ENCODE data around the gene ELOVL6.
"Not testable (repeated sequence)": the region's sequence is repeated elsewhere in the genome, so short reads cannot be mapped to it uniquely, and the experiment has no call there.

The ELOVL6 gene

GRCh38 chr4:110160618-110161017 lies 37.8 kb downstream of the ELOVL6 start:
- no peak for DNase-seq (ENCODE audit: low read depth)

DNA sequence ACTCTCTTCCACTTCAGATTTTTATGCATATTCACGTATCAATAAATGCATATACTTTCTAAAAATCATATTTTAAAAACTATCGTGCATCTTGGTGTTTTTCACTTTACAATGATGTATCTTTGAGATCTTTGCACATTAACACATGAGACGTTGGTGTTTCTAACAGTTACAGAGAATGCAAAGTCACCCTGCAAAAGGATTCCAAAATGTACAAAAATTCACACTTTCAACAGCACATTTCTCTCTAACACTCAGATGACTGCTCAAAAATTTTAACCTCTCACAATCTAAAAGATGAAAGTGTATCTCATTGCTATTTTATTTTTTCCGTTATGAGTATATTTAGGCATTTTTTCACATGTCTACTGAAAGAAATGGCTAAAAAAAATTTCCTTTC lies 38.9 kb downstream of the ELOVL6 start:
- DNase-seq (ENCODE audit: low read depth): no peak

GRCh38 chr4:110157580-110157979 lies 40.8 kb downstream of the ELOVL6 start:
- no peak for DNase-seq (ENCODE audit: low read depth)

- DNase-seq (ENCODE audit: low read depth): not testable (repeated sequence)
These were observed 41.2 kb downstream of the ELOVL6 start for GRCh38 chr4:110157166-110157565.

DNA sequence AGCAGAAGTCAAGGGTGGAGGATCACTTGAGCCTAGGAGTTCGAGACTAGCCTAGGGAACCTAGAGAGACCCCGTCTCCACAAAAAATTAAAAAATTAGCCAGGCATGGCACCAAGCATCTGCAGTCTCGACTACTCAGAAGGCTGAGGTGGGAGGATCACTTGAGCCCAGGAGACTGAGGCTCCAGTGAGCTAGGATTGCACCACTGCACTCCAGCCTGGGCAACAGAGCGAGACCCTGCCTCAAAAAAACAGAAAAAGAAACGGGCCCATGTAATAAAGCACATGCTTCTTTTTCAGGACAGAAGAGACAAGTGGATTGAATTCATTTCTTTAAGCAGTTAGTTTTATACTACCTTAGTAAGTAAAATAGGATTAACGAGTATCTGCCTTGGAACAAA lies 42.0 kb downstream of the ELOVL6 start:
- no peak for DNase-seq (ENCODE audit: low read depth)

DNA sequence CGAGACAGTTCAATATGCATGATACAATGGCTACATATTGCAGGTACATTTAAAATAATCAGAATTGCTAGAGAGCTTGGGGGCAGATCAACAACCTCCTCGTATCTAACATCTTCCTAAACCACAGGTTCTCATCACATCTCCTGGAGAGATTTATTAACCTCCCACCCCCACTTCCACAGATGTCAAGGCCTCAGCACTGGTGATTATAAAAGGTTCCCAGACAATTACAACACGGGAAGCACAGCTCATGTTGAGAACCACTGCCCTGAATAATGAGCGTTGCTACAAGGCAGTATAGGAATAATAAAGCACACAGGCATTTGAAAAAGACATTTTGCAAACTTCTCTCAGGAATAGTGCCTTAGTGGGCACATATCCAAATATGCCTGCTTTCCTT lies 42.8 kb downstream of the ELOVL6 start:
- no peak for DNase-seq (ENCODE audit: low read depth)

DNA sequence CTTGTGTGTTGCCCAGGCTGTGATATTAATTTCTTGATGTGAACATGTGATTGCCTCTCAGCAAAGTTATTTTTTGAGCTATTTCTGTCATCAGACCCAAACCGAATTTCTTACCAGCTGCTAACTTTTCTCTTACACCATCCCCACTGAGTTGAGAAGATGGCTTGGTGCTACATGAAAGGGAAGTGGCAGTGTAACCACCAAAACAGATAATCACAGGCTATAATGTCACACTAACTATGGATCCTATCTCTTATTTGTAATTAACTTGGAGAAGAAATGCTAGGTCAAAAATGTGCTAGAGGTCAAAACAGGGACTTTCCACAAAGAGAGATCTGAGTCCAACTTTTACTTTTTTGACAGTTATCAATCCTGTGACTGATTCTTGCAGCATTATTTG lies 43.8 kb downstream of the ELOVL6 start:
- DNase-seq (ENCODE audit: low read depth): no peak

- no peak for DNase-seq (ENCODE audit: low read depth)
These were observed 46.0 kb downstream of the ELOVL6 start for GRCh38 chr4:110152386-110152785.

- no peak for DNase-seq (ENCODE audit: low read depth)
These were observed 49.3 kb downstream of the ELOVL6 start for GRCh38 chr4:110149089-110149488.

DNA sequence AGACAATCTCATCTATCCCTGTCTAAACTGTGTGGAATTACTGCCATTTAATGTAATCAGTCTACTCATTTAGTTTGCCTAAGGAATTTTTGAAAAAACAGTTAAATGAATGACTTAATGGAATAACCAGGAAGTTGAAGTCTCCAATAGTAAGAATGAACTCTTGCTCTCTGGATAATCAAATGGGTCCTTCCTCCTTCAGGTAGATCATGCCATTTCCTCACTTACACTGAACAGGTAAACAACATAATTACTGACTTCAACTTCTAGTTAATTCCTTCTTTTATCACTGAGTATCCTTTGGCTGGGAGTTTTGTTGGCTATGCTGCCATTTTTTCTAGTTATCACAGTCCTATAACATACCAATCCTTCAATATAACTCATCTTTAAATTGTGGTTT lies 56.0 kb downstream of the ELOVL6 start:
- no peak for DNase-seq (ENCODE audit: low read depth)

DNA sequence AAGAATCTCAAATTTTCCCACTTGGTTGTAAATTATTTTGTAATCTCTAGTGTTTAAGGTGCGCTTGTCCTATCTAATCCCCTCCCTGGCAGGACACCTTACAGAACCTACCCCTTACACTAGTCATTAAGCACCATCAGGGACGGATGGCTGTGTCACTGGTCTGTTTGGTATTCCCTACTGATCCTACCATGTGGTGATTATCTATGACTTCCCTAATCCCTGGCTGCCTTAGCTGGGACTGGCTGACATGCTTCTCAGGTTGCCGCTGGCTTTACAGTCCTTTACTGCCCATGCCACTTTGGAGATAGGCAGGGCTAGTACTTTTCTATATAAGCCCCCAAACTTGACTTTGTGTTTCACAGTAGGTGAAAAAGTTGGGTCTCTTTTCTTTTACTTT lies 58.6 kb downstream of the ELOVL6 start:
- no peak for DNase-seq (ENCODE audit: low read depth)

GRCh38 chr4:110139111-110139510 lies 59.3 kb downstream of the ELOVL6 start:
- no peak for DNase-seq (ENCODE audit: low read depth)

GRCh38 chr4:110138551-110138950 lies 59.9 kb downstream of the ELOVL6 start:
- no peak for DNase-seq (ENCODE audit: low read depth)

GRCh38 chr4:110137829-110138228 lies 60.6 kb downstream of the ELOVL6 start:
- DNase-seq (ENCODE audit: low read depth): no peak

GRCh38 chr4:110135523-110135922 lies 62.9 kb downstream of the ELOVL6 start:
- no peak for DNase-seq (ENCODE audit: low read depth)

- DNase-seq (ENCODE audit: low read depth): no peak
These were observed 63.3 kb downstream of the ELOVL6 start for GRCh38 chr4:110135076-110135475.

- DNase-seq (ENCODE audit: low read depth): no peak
These were observed 64.0 kb downstream of the ELOVL6 start for GRCh38 chr4:110134269-110134869.

DNA sequence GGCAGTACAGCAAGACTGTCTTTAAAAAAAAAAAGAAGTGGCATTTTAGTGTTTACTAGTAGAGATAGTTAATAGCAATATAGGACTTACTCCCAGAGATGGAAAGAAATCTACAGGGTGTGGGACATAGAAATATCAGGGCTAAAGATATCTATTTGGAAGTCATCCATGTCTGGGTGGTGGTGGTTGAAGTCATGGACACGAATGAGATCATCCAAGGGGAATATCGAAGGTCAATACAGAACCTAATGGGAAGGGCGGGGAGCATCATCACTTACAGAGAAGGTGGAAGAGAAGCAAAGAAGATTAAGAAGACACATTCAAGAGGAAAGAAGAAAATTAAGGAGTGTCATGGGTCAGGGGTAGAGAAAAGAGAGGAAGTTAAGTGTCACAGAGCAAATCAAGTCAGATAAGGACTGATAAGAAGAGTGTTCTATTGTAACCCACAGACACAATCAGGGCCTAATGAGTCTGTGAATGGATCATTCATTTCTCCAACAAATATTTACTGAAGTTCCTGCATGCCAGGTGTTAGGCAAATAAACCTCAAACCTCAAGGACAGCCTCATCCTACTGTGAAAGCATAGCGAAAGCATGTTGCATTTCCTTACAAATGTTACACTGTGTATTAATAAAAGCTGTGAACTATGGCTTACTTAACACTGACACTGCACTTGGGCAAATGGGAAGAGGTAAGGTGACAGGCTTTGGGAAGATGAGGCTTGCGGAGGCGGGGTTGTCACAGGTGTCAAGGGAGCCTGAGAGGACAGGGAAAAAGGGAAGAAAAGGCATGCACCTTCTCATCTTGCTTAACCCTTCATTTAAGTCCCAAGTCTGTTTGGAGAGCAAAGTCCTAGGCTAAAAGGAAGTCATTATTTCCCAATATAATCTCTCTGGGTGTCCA lies 65.3 kb downstream of the ELOVL6 start:
- no peak for DNase-seq (ENCODE audit: low read depth)

DNA sequence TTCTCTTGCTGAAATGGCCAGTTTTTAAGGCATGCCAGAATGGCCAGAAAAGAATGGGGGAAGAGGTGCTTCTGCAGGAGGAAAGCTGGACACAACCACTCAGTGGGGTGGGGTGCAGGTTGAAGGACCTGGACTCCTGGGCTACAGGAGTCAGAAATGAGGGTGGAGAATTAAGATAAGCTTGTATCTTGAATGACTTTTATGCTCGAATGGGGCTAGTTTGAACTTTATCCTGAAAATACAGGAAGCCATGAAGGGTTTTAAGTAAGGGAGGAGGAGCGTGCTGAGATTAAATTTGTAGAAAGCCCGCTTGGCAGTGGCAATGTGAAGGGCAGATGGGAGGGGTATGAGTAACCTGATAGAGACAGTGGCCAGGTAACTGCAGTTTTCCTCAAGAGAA lies 66.5 kb downstream of the ELOVL6 start:
- DNase-seq (ENCODE audit: low read depth): no peak

- DNase-seq (ENCODE audit: low read depth): no peak
These were observed 67.6 kb downstream of the ELOVL6 start for GRCh38 chr4:110130576-110131358.

DNA sequence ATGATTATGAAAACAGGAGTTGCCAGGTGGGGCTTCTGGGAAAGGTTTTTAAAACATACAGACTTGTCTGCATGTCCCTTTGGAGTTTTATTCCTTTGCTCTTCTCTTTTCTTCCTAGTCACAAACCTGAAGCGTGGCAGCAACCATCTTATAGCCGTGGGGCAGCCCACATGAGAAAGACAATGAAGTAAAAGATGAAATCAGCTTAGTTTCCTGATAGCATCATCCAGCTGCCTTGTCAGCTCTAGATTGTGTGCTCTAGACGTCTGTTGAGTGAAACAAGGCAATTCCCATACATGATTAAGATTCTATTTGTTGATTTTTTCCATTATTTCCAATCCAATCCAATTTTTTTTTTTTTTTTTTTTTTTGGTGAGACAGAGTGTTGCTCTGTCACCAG lies 68.9 kb downstream of the ELOVL6 start:
- no peak for DNase-seq (ENCODE audit: low read depth)

DNA sequence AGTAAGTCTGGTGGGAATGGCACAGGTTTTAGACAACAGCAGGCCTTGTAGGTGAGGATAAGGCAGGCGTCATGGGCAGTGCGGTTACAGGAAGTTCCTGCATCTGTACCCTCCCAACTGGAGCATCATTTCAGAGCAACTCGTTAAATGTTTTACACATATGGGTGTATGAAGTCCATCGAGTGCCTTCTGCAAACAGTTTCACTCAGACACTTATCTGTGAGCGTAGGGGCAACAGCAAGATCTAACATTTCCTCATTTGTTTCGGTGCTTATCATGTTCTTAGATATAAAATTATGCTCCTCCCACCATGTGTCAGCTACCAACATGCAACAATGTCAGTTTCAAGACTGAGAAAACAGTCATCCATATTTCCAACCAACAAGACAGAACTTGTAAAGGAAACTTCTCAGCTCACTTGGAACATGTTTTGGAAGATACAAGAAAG lies 69.9 kb downstream of the ELOVL6 start:
- DNase-seq (ENCODE audit: low read depth): no peak

- DNase-seq (ENCODE audit: low read depth): no peak
These were observed 70.4 kb downstream of the ELOVL6 start for GRCh38 chr4:110128029-110128428.
